Sciatic nerve (tissue), 2 donors: Measurements from ENCODE around the gene TMEM161B. TPM values are rescaled to one million over a fixed set of nuclear protein-coding genes. Genes with fewer than 3 reads are reported as not detected.
"Not testable (repeated sequence)": the region's sequence is repeated elsewhere in the genome, so short reads cannot be mapped to it uniquely, and the experiment has no call there.

Source experiments
- ATAC-seq: fragments of 200-7000 bp; cut with Tn5 transposase; one replicate; pipeline ENCODE4 v1.9.1; 2020; ENCODE audit warnings: mild to moderate bottlenecking, moderate library complexity
- DNase-seq: peaks from one replicate; pipeline ENCODE4 v3.0.0-alpha.2; 2020; ENCODE audit warnings: low spot score
- intact Hi-C: fragments of 100-400 bp; cut with DNase I; formaldehyde crosslinking; loops from one replicate; pipeline ENCODE4 v1.14.2; 2022
- total RNA-seq: library from RNA; stranded (reverse); fragmentation: NEBNext Ultra II Directional; extraction: Animal tissue kit (Norgen Biotek cat#: 25700); gene quantifications from one replicate; pipeline ENCODE4 v1.2.1, GENCODE V29; 2021
- donor health status: DM: no; HTN: no; CAD: no.
- donor health status: DM: no; HTN: no; CAD: no.

The TMEM161B gene
- total RNA-seq, result 28.6 TPM

- intact Hi-C loops, result no loop called here
- ATAC-seq (peak; percentile 99), DNase-seq (peak; percentile 88)
Measured at GRCh38 chr5:88268385-88269184, at the start of gene TMEM161B. Gene TMEM161B (minus strand): TSS chr5:88268845. CDS start chr5:88268723, 122 bp downstream.

GRCh38 chr5:88304356-88304755, 35.7 kb upstream of the TMEM161B start:
- intact Hi-C loops, result no loop called here
- ATAC-seq, result no peak
- no peak for DNase-seq

GRCh38 chr5:88298425-88298824, 29.8 kb upstream of the TMEM161B start:
- intact Hi-C loops, result no loop called here
- DNase-seq, result no peak
- no peak for ATAC-seq

- ATAC-seq, result no peak
- intact Hi-C loops, result no loop called here
Measured at GRCh38 chr5:88290801-88291200, 22.2 kb upstream of the TMEM161B start.

GRCh38 chr5:88288528-88289197, 20.0 kb upstream of the TMEM161B start:
- ATAC-seq (no peak), DNase-seq (no peak)
- intact Hi-C loops, result no loop called here

More at GRCh38 chr5:88290801-88291200, 22.2 kb upstream of the TMEM161B start:
- no peak for DNase-seq

GRCh38 chr5:88287846-88288527, 19.3 kb upstream of the TMEM161B start:
- ATAC-seq (no peak), DNase-seq (no peak)
- intact Hi-C loops, result no loop called here

- DNase-seq, result no peak
- intact Hi-C loops, result no loop called here
- no peak for ATAC-seq
Measured at GRCh38 chr5:88287302-88287701, 18.7 kb upstream of the TMEM161B start.

GRCh38 chr5:88283690-88284089, 15.0 kb upstream of the TMEM161B start:
- DNase-seq (no peak), ATAC-seq (no peak)
- intact Hi-C loops, result no loop called here

- ATAC-seq (no peak), DNase-seq (no peak)
- intact Hi-C loops, result no loop called here
Measured at GRCh38 chr5:88281322-88281721, 12.7 kb upstream of the TMEM161B start.

GRCh38 chr5:88279584-88279983, 10.9 kb upstream of the TMEM161B start:
- no peak for ATAC-seq
- no peak for DNase-seq
- intact Hi-C loops, result no loop called here

GRCh38 chr5:88276378-88276777, 7.7 kb upstream of the TMEM161B start:
- DNase-seq, result no peak
- intact Hi-C loops, result no loop called here
- no peak for ATAC-seq

GRCh38 chr5:88275581-88275980, 6.9 kb upstream of the TMEM161B start:
- intact Hi-C loops, result no loop called here
- ATAC-seq (no peak), DNase-seq (no peak)

- peak; percentile 41 for ATAC-seq
- no peak for DNase-seq
- intact Hi-C loops, result no loop called here
Measured at GRCh38 chr5:88269222-88269771, 652 bp upstream of the TMEM161B start.

- intact Hi-C loops, DNase-seq, ATAC-seq: not testable (repeated sequence)
Measured at GRCh38 chr5:88264565-88264964, 4.1 kb downstream of the TMEM161B start.

GRCh38 chr5:88263349-88263748, 5.3 kb downstream of the TMEM161B start:
- DNase-seq (no peak), ATAC-seq (no peak)
- intact Hi-C loops, result no loop called here

GRCh38 chr5:88262116-88262515, 6.5 kb downstream of the TMEM161B start:
- DNase-seq (no peak), ATAC-seq (no peak)
- intact Hi-C loops, result no loop called here

- DNase-seq (no peak), ATAC-seq (no peak)
Measured at GRCh38 chr5:88258636-88259035, 10.0 kb downstream of the TMEM161B start.

GRCh38 chr5:88256872-88257271, 11.8 kb downstream of the TMEM161B start:
- intact Hi-C loops, result no loop called here
- ATAC-seq, result no peak
- no peak for DNase-seq

More at GRCh38 chr5:88258636-88259035, 10.0 kb downstream of the TMEM161B start:
- intact Hi-C loops, result no loop called here

- ATAC-seq (no peak), DNase-seq (no peak)
- intact Hi-C loops, result no loop called here
Measured at GRCh38 chr5:88256037-88256436, 12.6 kb downstream of the TMEM161B start.

- no peak for DNase-seq
- intact Hi-C loops, result no loop called here
- ATAC-seq, result no peak
Measured at GRCh38 chr5:88254320-88254719, 14.3 kb downstream of the TMEM161B start.
